Hepatic stellate cell (primary cell): Measurements from ENCODE around the gene ZAR1.

Source experiments
- DNase-seq: peaks from one replicate; pipeline ENCODE4 v3.0.0; 2011; ENCODE audit warnings: low spot score

The ZAR1 gene

DNA sequence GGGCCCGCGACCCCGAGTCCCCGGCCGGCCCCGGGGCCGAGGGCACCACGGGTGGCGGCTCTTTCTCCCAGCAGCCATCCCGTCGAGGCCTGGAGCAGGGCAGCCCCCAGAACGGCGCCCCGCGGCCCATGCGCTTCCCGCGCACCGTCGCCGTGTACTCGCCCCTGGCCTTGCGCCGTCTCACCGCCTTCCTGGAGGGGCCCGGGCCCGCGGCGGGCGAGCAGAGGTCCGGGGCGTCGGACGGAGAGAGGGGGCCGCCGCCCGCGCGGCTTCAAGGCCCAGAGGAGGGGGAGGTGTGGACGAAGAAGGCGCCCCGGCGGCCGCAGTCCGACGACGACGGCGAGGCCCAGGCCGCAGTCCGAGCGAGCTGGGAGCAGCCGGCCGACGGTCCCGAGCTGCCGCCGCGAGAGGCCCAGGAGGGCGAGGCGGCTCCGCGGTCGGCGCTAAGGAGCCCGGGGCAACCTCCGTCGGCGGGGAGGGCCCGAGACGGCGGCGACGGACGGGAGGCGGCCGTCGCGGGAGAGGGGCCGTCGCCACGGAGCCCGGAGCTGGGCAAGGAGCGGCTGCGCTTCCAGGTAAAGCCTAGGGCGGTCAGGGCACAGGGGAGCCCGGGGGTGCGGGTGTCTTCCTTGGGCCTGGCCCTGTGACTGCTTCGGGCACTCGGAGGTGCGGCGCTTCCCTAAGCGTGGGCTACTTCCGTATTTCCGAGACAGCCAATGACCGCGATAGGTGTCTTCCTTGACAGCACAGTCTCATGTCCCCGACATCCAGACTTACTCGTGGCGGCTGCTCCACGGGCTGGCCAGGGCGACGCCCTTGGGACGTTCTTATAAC, 845 bp downstream of the ZAR1 start:
- DNase-seq: no peak

DNA sequence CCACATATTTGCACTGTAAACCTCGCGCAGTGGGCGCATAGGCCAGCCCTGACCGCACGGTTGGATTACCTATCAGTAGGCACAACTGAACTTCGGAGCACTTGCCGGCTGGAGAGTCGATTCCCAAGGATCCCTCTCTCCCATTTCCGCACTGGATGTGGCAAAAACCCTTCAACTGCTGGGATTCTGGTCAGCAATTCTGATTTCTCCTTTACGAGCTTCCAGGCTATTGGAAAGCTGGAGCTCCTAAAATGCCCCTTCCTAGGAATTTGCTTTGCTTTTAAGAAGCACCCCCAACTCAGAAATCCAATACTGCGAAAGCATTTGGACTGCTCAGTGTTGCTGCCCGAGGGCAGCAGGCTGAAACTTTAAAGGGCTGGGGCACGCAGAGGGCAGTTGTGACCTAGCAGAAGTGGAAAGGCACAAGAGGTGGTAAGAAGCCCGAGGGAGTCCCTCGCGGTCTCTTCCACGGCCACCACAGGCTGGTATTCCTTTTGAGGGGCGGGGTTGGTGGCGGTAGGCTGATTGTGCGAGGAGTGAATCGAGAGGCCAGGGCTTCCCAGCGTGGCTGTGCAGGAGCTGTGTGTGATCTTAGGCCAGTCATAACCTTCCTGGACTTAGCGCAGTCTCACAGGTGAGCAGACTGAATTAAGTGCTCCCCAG, 1.6 kb downstream of the ZAR1 start:
- no peak for DNase-seq

DNA sequence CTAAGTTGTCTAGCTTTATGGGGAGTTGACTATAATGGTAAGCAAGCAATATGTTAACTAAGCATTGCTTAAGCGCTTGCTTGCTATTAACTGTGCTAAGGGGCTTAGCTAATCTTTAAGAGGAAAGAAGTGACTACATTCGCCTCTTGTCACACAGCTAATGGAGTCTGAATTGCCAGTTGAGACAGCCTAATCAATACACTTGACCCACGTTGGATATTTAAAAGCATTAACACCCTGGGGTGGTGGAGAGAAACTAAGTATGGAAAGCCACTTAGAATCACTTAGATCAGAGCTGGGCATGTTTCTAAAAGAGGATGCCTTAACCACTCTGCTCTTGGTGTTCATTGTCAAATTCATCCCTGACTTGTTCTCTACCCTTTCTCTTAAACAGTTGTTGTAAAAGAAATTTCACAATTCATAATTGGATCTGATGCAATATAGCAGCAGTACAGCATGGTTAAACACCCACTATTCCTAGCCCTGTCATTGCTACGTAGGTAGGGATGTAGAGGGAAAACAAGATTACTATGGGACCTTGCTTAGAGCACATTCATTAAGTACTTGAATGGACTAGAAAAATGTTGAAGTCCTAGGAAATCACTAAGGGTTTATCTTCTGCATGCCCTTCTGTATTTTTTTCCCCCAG, 3.5 kb downstream of the ZAR1 start:
- DNase-seq: no peak

DNA sequence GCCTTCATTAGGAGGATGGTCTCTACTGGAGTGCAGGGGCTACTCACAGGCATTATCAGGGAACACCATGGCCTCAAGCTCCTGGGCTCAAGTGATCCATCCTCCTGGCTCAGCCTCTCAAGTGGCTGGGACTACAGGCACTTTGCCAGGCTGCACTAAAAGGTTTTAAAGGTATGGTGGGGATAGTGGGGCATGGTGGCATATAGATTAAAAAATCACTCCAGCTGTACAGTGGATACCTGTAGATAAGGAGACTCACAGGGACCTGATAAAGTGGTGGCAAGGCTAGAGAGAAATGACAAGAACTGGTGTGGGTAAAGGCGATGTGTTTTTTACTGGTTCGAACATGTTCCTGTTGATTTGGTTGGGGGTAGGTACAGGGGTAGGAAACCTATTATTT, 5.9 kb downstream of the ZAR1 start:
- no peak for DNase-seq

DNA sequence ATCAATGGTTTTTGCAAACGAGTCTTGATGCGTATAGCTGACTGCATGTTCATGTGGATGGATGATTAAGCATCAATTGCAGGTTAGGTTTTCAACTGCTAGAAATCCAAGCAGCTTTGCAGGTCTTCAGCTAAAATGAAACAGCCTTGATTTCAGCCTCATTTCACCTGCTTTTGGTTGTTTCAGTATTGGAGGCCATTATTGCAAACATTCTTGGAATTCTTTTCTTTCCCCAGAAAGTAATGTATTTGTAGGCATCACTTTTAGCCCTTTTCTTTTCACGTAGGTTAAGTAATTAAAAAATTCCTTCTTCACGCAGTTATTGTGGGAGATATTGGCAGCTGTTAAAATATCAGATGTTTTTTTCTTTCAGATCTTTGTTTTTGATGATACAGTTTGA, 8.8 kb downstream of the ZAR1 start:
- no peak for DNase-seq

DNA sequence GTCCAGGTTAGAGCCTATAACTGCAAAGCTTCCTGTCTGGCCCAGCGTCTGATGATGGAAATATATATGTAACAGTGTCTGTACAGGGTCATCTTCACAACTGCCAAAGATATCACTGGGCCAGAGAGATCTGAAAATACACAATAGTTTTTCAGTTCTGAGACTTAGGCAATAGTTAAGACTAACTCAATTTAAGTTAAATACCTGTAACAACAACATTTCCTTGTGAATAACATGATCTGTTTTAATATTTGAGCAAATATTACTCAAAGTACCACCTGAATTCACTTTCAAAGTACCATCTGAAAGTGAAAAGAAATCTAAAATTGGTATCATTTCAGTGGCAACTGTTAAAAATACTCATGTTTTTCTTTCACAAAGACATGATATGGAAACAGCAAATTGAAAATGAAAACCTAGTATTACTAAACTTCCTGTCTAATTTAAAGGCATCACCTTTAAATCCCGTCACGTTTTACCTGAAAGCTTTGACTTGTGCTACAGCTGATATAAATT, 9.6 kb downstream of the ZAR1 start:
- DNase-seq: no peak

DNA sequence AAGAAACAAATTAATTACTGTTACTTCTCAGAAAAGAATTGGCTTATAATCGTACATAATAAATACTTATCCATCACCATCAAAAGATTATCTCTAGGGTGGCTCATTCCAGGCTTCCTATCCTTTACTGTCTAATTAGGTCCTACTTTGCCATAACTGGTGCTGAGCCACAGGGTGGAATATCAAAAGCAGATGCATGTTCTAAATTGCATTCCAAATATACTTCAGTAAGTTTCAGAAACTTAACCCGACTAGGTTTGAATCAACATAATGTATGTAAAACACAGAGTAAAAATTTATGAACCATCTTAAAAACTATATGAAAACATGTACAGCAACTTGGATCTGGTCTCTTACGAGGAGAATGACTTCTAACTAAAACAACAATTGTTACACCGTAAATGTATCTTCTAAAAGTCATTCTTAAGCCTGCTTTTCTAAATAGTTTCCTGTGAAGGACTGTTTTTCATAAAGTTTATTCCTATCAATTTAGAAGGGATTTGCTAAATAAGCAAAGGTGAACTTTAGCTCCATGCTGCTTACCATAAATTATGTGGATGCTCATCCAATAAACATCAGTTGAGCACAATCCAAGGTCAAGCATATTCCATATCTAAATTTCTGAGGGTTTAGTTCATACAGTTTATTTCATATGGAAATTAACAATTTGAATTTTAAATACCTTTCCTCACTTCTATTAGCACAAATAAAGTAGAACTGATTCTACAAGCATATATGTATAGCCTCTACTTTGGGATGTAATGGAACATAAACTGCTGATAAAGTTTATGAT, 13.4 kb downstream of the ZAR1 start:
- no peak for DNase-seq

DNA sequence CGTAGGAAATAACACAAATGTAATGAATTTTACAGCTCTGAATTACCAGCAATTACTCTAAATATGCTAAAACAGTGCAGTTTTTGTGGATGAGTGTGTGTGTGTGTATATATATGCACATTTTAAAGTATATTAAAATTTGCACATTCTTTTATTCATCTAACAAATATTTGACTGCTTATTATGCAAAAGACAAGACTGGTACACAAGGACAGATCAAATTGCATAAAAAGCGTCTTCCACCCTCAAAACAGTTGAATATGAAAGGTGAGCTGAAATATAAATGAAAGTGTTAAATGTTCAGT, 13.9 kb downstream of the ZAR1 start:
- no peak for DNase-seq

DNA sequence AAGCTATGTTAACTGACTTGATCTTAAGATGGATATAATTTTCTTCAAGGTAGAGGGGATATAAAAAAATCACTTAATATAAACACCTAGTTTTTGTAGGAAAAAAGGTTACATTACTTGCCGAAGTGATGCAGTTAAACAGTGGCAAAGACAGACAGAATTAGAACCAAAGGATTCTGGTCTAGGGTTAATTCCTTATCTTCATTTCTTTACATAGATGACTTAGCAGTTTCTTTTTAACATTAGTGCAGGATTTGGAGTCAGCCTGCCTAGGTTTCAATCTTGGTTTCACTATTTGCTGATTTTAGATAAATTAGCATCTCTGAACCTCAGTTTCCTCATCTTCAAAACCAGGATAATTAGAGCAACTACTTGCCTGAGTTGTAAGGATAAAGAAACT, 14.3 kb downstream of the ZAR1 start:
- no peak for DNase-seq

DNA sequence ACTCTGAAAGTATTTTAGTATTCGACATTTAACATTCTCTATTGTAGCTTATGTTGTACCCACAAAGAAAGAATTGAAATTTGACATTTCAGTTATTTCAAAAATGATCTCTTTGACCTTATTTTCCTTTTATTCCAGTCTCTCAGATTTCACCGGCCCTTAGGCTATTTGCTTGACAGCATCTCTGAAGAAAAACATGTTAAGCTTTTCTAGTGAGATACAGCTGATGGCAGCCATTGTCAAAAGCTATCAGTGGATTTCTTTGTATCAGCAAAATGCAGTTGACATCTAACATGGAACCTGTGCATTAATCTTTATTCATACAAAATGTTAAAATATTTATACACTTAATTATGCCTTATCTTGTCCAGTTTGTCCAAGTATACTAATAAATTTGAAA, 16.7 kb downstream of the ZAR1 start:
- DNase-seq: no peak

DNA sequence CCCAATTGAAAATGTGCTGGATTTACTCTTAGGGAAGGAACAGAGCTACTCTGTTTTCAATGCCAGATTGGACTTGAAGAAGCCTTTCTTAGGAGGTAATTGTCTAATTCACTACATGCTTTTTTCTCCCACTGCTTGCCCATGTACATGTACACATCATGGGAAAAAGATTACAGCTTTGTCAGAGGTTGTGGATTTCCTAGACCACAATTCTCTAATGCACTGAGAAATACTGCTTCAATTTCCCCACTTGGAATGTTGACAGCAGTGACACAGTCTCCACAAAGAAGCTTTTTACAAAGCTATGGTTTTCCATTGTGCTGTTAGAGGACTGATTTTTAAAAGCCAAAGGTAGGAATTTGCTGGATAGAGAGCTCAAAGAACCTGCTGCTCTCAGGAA, 19.5 kb downstream of the ZAR1 start:
- no peak for DNase-seq

DNA sequence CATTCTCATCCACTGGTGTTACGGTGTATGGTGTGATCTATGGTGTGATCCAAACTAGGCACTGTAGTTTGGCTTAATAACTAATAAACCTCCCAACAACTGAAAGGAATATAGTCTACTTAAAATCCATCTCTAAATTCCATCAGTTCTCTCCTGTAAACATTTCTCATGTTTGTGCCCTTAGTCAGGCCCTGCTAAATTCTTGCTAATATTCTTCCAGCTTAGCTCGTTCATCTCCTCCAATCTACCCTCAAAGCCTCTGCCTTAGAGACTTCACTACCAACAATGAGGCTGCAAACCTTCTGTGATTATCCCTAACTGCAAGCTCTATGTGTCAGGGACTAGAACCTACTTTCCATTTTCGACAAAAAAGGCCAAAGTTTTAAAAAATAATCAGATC, 28.1 kb downstream of the ZAR1 start:
- DNase-seq: no peak

DNA sequence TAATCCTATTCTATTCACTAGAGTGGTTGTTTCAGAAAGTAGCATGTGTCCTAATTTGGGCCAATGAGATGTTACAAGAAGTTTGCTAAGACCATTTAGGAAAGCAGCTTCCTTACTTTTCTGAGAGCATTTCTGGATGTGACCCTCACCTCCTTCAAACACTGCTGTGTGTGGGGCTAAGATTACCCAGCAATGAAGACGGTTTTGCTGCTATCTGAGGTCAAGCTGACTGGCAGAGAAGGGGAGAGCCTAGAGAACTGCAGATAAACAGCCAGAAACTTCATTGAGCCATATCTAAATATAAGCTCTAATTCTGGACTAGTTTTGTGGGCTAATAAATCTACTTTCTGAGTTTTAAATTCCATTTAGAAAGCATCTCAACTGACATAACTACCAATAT, 36.4 kb downstream of the ZAR1 start:
- DNase-seq: no peak

DNA sequence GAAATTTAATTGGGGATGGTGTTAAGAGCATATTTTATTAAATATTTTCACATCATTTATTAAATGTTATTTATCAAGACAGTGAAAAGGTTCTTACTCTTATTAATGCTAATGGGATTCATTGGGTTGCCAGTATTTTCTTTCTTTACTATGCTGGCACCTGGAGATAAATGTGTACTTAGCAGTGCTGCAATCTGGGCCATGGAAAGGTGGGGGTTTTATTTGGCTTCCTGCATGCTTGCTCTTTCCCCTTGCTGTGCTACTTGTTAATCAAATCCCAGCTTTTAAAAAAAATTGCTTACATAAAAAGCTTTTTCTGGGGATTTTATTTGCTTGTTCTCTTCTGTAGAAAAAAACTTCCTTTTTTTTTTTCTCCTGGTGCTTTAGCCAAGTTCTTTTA, 48.3 kb downstream of the ZAR1 start:
- DNase-seq: no peak

DNA sequence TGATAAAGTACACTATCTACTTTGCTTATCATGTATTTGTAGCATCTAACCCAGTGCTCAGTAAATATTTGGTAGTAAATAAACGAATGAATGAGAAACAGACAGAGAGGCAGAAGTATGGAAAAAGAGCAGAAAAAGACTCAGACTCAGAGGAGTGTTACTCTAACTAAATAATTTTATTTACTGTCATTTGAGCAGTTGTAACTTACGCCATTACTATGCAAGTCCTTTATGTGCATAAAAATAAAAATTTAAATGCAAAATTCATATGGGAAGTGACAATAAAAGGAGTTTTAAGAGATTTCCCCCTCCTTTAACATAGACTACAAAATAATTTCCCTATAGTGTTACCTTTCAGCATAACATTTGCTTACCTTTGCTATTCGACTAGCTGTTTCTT, 49.5 kb downstream of the ZAR1 start:
- DNase-seq: no peak

DNA sequence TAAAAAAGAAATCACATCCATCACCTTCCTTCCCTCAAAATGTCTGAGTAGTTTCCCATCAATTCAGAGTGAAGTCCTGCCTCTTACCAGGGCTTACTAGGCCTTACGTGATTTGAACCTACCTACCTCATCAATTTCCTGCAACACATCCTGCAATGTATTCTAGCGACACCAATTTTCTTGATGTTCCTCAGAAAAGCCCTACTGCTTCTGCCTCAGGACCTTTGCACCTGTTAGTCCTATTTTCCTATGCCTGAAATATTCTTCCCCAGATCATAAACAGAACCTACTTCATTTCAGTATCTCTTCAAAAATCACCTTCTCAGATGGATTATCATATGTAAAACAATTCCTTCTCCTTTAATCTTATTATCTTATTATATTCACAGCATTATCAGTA, 52.8 kb downstream of the ZAR1 start:
- DNase-seq: no peak

DNA sequence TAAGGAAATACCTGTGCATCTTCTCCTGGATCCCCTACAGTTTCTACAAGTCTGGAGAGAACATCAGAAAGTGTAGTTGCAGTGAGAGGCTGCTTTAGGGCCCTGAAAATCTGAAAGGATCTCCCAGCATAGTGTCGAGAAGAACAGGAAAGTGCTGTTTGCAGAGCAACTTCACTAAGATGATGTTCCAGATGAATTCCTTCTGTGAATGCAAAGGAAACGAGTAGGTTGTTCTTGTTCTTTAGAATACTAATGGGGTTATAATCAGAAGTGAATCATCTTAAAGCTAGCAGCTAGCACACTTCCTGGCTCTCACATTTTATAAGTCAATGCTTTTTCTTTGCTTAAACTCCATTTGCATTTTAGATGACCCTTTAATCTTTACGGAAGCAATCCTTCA, 53.7 kb downstream of the ZAR1 start:
- DNase-seq: no peak
